Parathyroid adenoma (tissue), 2 donors: Measurements from ENCODE around the gene CHST12.

Source experiments
- H2AFZ ChIP-seq: fragments of 300-600 bp; sonication (generic); one replicate; pipeline ENCODE4 v1.7.0; 2017; ENCODE audit warnings: antibody characterized with exemption, mild to moderate bottlenecking
- H3K27ac ChIP-seq: fragments of 300-600 bp; sonication (generic); one replicate; pipeline ENCODE4 v1.7.0; 2017
- H3K27me3 ChIP-seq: fragments of 300-600 bp; sonication (generic); one replicate; pipeline ENCODE4 v1.7.0; 2017; ENCODE audit warnings: low read length; ENCODE audit not compliant: control insufficient read depth, insufficient read depth
- H3K36me3 ChIP-seq: fragments of 300-600 bp; sonication (generic); one replicate; pipeline ENCODE4 v1.7.0; 2017; ENCODE audit warnings: low read length; ENCODE audit not compliant: control insufficient read depth, insufficient read depth
- H3K4me1 ChIP-seq: fragments of 300-600 bp; sonication (generic); one replicate; pipeline ENCODE4 v1.7.0; 2017; ENCODE audit warnings: control low read depth
- H3K4me2 ChIP-seq: fragments of 300-600 bp; sonication (generic); one replicate; pipeline ENCODE4 v1.7.0; 2017; ENCODE audit warnings: low read length
- H3K4me3 ChIP-seq: fragments of 300-600 bp; sonication (generic); one replicate; pipeline ENCODE4 v1.7.0; 2017; ENCODE audit warnings: low read depth, low read length
- H3K79me2 ChIP-seq: fragments of 300-600 bp; sonication (generic); one replicate; pipeline ENCODE4 v1.7.0; 2017; ENCODE audit warnings: control low read depth
- H3K9ac ChIP-seq: fragments of 300-600 bp; sonication (generic); one replicate; pipeline ENCODE4 v1.7.0; 2017; ENCODE audit warnings: mild to moderate bottlenecking
- H3K9me3 ChIP-seq: fragments of 300-600 bp; sonication (generic); one replicate; pipeline ENCODE4 v1.7.0; 2017; ENCODE audit warnings: low read length; ENCODE audit not compliant: control insufficient read depth
- TF ChIP-seq, protein P1 (sequence below): fragments of 300-600 bp; sonication (generic); IDR thresholded peaks from one replicate; pipeline ENCODE4 v1.7.0; 2017; ENCODE audit warnings: antibody characterized with exemption, mild to moderate bottlenecking
- donor health status: primary hyperparathyroidism.

The CHST12 gene

GRCh38 chr7:2441430-2442058 lies 38.1 kb downstream of the CHST12 start:
- H3K9me3 ChIP-seq, result no peaks in the 10 kb centered on the region
- no peaks in the 10 kb centered on the region for H3K79me2 ChIP-seq
- no peaks in the 10 kb centered on the region for H3K36me3 ChIP-seq
- H3K4me1 ChIP-seq, result no peaks in the 10 kb centered on the region
- H3K27me3 ChIP-seq, result no peaks in the 10 kb centered on the region
- H3K4me2 ChIP-seq, result no peak overlapping the region
- no peak overlapping the region for H3K9ac ChIP-seq
- no peak overlapping the region for H3K27ac ChIP-seq
- no peak overlapping the region for H2AFZ ChIP-seq
- H3K4me3 ChIP-seq, result no peak overlapping the region
- TF ChIP-seq, protein P1, sequence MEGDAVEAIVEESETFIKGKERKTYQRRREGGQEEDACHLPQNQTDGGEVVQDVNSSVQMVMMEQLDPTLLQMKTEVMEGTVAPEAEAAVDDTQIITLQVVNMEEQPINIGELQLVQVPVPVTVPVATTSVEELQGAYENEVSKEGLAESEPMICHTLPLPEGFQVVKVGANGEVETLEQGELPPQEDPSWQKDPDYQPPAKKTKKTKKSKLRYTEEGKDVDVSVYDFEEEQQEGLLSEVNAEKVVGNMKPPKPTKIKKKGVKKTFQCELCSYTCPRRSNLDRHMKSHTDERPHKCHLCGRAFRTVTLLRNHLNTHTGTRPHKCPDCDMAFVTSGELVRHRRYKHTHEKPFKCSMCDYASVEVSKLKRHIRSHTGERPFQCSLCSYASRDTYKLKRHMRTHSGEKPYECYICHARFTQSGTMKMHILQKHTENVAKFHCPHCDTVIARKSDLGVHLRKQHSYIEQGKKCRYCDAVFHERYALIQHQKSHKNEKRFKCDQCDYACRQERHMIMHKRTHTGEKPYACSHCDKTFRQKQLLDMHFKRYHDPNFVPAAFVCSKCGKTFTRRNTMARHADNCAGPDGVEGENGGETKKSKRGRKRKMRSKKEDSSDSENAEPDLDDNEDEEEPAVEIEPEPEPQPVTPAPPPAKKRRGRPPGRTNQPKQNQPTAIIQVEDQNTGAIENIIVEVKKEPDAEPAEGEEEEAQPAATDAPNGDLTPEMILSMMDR, result no peak

DNA sequence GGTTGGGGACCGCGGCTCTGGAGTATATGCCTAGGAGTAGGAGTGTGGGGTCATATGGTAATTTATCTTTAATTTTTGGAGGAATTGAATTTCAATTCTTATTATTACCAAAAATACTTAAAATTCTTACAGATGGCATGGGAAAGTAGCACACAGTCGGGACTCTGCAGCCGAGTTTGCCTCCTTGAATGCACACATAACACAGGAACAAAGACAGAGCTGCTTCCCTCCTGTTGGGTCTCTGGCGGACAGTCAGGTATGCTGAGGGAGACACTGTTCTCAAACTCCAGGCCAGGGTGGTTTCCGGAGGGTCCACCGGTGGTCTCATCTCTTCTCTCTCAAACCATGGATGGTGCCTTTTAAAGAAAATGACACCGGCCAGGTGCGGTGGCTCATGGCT lies 40.1 kb downstream of the CHST12 start:
- no peaks in the 10 kb centered on the region for H3K36me3 ChIP-seq
- H2AFZ ChIP-seq, result no peak overlapping the region
- no peak overlapping the region for H3K27ac ChIP-seq
- TF ChIP-seq, protein P1, result no peak
- no peaks in the 10 kb centered on the region for H3K27me3 ChIP-seq
- H3K79me2 ChIP-seq, result no peaks in the 10 kb centered on the region
- H3K4me1 ChIP-seq, result no peaks in the 10 kb centered on the region
- no peaks in the 10 kb centered on the region for H3K9me3 ChIP-seq
- no peak overlapping the region for H3K9ac ChIP-seq
- no peak overlapping the region for H3K4me2 ChIP-seq
- H3K4me3 ChIP-seq, result no peak overlapping the region

DNA sequence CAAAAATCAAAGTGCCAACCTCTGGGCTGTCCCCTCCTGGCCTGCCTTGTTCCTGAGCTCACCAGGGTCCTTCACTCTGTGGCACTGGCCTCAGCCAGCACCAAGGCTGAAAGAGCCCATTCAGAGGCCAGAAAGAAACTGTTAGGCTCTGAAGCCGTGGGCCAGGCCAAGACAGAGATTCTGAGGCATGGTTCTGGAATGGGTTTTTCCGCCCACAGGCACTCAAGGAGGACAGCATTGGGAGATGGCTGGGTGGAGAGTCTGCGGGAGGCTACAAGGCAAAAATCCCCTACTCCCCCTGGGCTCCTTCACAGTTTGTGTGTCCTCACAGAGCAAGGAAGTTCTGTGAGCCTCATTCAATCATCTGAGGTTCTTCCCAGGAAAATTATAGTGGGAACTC lies 41.1 kb downstream of the CHST12 start:
- H3K4me2 ChIP-seq, result no peak overlapping the region
- H3K36me3 ChIP-seq, result no peaks in the 10 kb centered on the region
- TF ChIP-seq, protein P1, result no peak
- no peak overlapping the region for H3K27ac ChIP-seq
- no peak overlapping the region for H3K4me3 ChIP-seq
- H3K4me1 ChIP-seq, result no peaks in the 10 kb centered on the region
- no peak overlapping the region for H3K9ac ChIP-seq
- no peaks in the 10 kb centered on the region for H3K9me3 ChIP-seq
- H3K27me3 ChIP-seq, result no peaks in the 10 kb centered on the region
- H3K79me2 ChIP-seq, result no peaks in the 10 kb centered on the region
- no peak overlapping the region for H2AFZ ChIP-seq

DNA sequence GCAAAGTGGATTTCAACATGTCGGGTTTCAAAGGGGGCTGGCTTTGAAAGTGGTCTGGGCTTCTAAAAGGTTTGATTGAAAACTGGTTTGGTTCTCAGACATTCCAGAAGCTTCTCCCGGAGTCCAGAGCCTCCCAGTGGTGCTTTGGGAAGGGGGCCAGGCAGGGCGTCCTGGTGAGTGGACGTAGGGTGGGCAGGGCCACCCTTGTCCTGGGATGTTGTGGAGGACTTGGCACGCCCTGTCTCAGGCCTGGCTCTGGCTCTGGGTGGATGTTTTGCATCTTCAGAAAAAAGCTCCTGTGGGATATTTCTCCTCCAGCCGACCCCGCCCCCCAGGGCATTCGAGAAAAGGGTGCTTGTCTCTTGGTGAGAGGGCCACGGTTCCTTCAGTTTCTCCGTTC lies 41.6 kb downstream of the CHST12 start:
- Histone ChIP-seq H3K9ac (no peak overlapping the region), H3K9me3 (no peaks in the 10 kb centered on the region), H3K4me3 (no peak overlapping the region), H3K36me3 (no peaks in the 10 kb centered on the region), H3K4me1 (no peaks in the 10 kb centered on the region), H3K27me3 (no peaks in the 10 kb centered on the region), H3K4me2 (no peak overlapping the region), H3K27ac (no peak overlapping the region), H2AFZ (no peak overlapping the region), H3K79me2 (no peaks in the 10 kb centered on the region)
- TF ChIP-seq, protein P1, result no peak

- TF ChIP-seq, protein P1, result no peak
- Histone ChIP-seq H3K4me3 (no peak overlapping the region), H3K27ac (no peak overlapping the region), H3K27me3 (no peaks in the 10 kb centered on the region), H3K79me2 (no peaks in the 10 kb centered on the region), H3K4me2 (no peak overlapping the region), H2AFZ (no peak overlapping the region), H3K36me3 (no peaks in the 10 kb centered on the region), H3K4me1 (no peaks in the 10 kb centered on the region), H3K9me3 (no peaks in the 10 kb centered on the region), H3K9ac (no peak overlapping the region)
Observed at GRCh38 chr7:2445898-2446555, 42.6 kb downstream of the CHST12 start.
